Erythroblast (primary cell): Measurements from ENCODE around the gene ENOX2.

Source experiments
- GATA1 ChIP-seq: IDR thresholded peaks from 2 replicates; pipeline ENCODE4 v1.6.1; 2011; ENCODE audit warnings: low read depth, mild to moderate bottlenecking, control low read depth, low read length, moderate library complexity
- POLR2A ChIP-seq: IDR thresholded peaks from 2 replicates; pipeline ENCODE4 v1.6.1; 2011; ENCODE audit warnings: mild to moderate bottlenecking, low read length

GRCh38 chrX:130887376-130887775 lies 15.6 kb downstream of the ENOX2 start:
- TF ChIP-seq POLR2A (no peak), GATA1 (no peak)
